SK-N-SH (cell line): ENCODE measurements around the gene FYN. TPM values are rescaled to one million over a fixed set of nuclear protein-coding genes. Genes with fewer than 3 reads are reported as not detected.

ENCODE experiments used
- CTCF ChIA-PET: fragments of 300-600, 350-600 bp; formaldehyde crosslinking; extraction: SDS; loops from one replicate; lab custom pipeline; 2021; lab: Yijun Ruan, JAX
- POLR2A ChIA-PET: fragments of 350-600 bp; sonication (Branson Sonifier 250); formaldehyde crosslinking; extraction: SDS; loops from one replicate; lab custom pipeline; 2020; ENCODE audit warnings: antibody characterized with exemption, inconsistent platforms; lab: Yijun Ruan, JAX
- DNase-seq: peaks from one replicate; pipeline ENCODE4 v3.0.0; 2012
- H2AFZ ChIP-seq: fragments of 200-600 bp; sonication (generic); 2 replicates; pipeline ENCODE4 v1.8.1; 2016; ENCODE audit warnings: antibody characterized with exemption, mild to moderate bottlenecking, low read depth
- H3F3A ChIP-seq: fragments of 200-600 bp; sonication (generic); replicated peaks from 2 replicates; pipeline ENCODE3; 2016; ENCODE audit warnings: antibody characterized with exemption, mild to moderate bottlenecking; ENCODE audit not compliant: insufficient read depth
- H3K27ac ChIP-seq, 2 experiments: fragments of 200-500 bp in 1 of 2; fragments of 200-600 bp in 1 of 2; sonication (Bioruptor generic) in 1 of 2; sonication (generic), shearing (Covaris generic) in 1 of 2; 2 replicates each; pipeline versions ENCODE4 v1.5.1 to v1.6.1; 2014 to 2016; ENCODE audit warnings: low read depth in 2 of 2, inconsistent platforms in 1 of 2, low read length in 1 of 2, mild to moderate bottlenecking in 1 of 2, mixed read lengths in 1 of 2
- H3K27me3 ChIP-seq: fragments of 200-600 bp; sonication (generic), shearing (Covaris generic); 2 replicates; pipeline ENCODE4 v1.6.1; 2016; ENCODE audit warnings: mixed run types; ENCODE audit not compliant: insufficient read depth
- H3K36me3 ChIP-seq, 2 experiments: fragments of 200-500 bp in 1 of 2; fragments of 200-600 bp in 1 of 2; sonication (Bioruptor generic) in 1 of 2; sonication (generic) in 1 of 2; replicated peaks in 1 of 2; 2 replicates each; pipeline versions ENCODE3 to v1.5.1; 2014 to 2016; ENCODE audit warnings: low read length in 1 of 2, mild to moderate bottlenecking in 1 of 2; ENCODE audit not compliant: insufficient read depth in 2 of 2, control insufficient read depth in 1 of 2
- H3K4me1 ChIP-seq, 2 experiments: fragments of 200-500 bp in 1 of 2; fragments of 200-600 bp in 1 of 2; sonication (Bioruptor generic) in 1 of 2; sonication (generic), shearing (Covaris generic) in 1 of 2; 2 replicates each; pipeline versions ENCODE4 v1.5.1 to v1.6.1; 2014 to 2016; ENCODE audit warnings: low read depth in 1 of 2, low read length in 1 of 2, mixed run types in 1 of 2; ENCODE audit not compliant: insufficient read depth in 2 of 2, control insufficient read depth in 1 of 2
- H3K4me2 ChIP-seq: fragments of 200-600 bp; sonication (generic), shearing (Covaris generic); 2 replicates; pipeline ENCODE4 v1.6.1; 2017; ENCODE audit warnings: mixed run types
- H3K4me3 ChIP-seq, 2 experiments: fragments of 200-500 bp in 1 of 2; fragments of 200-600 bp in 1 of 2; sonication (Bioruptor generic) in 1 of 2; sonication (generic), shearing (Covaris generic) in 1 of 2; 2 replicates each; pipeline versions ENCODE4 v1.5.1 to v1.8.1; 2014 to 2016; ENCODE audit warnings: low read depth in 2 of 2, inconsistent platforms in 1 of 2, low read length in 1 of 2, mild to moderate bottlenecking in 1 of 2, mixed read lengths in 1 of 2, moderate library complexity in 1 of 2
- H3K79me2 ChIP-seq: fragments of 200-600 bp; sonication (generic); 2 replicates; pipeline ENCODE4 v1.8.1; 2017; ENCODE audit warnings: mild to moderate bottlenecking; ENCODE audit not compliant: insufficient read depth
- H3K9ac ChIP-seq: fragments of 200-600 bp; sonication (generic); 2 replicates; pipeline ENCODE4 v1.6.1; 2017; ENCODE audit warnings: mixed run types
- H3K9me2 ChIP-seq: fragments of 200-600 bp; sonication (generic); 2 replicates; pipeline ENCODE4 v1.6.1; 2017; ENCODE audit warnings: mixed run types
- H3K9me3 ChIP-seq: fragments of 200-600 bp; sonication (generic); 2 replicates; pipeline ENCODE4 v1.6.1; 2017; ENCODE audit warnings: mixed run types, mild to moderate bottlenecking, moderate library complexity
- H4K20me1 ChIP-seq: fragments of 200-600 bp; sonication (generic); 2 replicates; pipeline ENCODE4 v1.6.1; 2017; ENCODE audit warnings: mild to moderate bottlenecking, mixed run types; ENCODE audit not compliant: insufficient read depth
- ELF1 ChIP-seq: IDR thresholded peaks from 2 replicates; pipeline ENCODE4 v1.4.0; 2012
- EP300 ChIP-seq, 2 experiments: IDR thresholded peaks; 2 replicates each; pipeline versions ENCODE4 v1.4.0 to v1.6.1; 2012; ENCODE audit warnings: borderline replicate concordance in 1 of 2, low read depth in 1 of 2, low read length in 1 of 2
- EZH2phosphoT487 ChIP-seq: fragments of 200-600 bp; sonication (generic); IDR thresholded peaks from 2 replicates; pipeline ENCODE4 v1.6.1; 2017; ENCODE audit warnings: low read depth, mixed run types, mild to moderate bottlenecking, antibody characterized with exemption, moderate library complexity, borderline replicate concordance
- GATA2 ChIP-seq: sonication (generic); formaldehyde crosslinking; IDR thresholded peaks from 2 replicates; pipeline ENCODE4 v1.5.0; 2020; ENCODE audit warnings: mild to moderate bottlenecking, missing genetic modification reagents
- JUND ChIP-seq: IDR thresholded peaks from 2 replicates; pipeline ENCODE4 v1.4.0; 2012
- MEF2A ChIP-seq: IDR thresholded peaks from 2 replicates; pipeline ENCODE4 v1.4.0; 2012; ENCODE audit warnings: low read depth, borderline replicate concordance
- MXI1 ChIP-seq: IDR thresholded peaks from 2 replicates; pipeline ENCODE4 v1.6.1; 2012; ENCODE audit warnings: mild to moderate bottlenecking, low read depth, low read length, improper control_type of control experiment
- NFIC ChIP-seq: IDR thresholded peaks from 2 replicates; pipeline ENCODE4 v1.4.0; 2012; ENCODE audit warnings: borderline replicate concordance
- RAD21 ChIP-seq: IDR thresholded peaks from 2 replicates; pipeline ENCODE4 v1.6.1; 2012; ENCODE audit warnings: mild to moderate bottlenecking, low read length
- RCOR1 ChIP-seq: fragments of 150-350 bp; IDR thresholded peaks from 2 replicates; pipeline ENCODE4 v1.6.1; 2017; ENCODE audit warnings: antibody characterized with exemption, low read length
- REST ChIP-seq: IDR thresholded peaks from 2 replicates; pipeline ENCODE4 v1.6.1; 2012; ENCODE audit warnings: mild to moderate bottlenecking, low read depth, low read length, moderate library complexity
- RFX5 ChIP-seq: IDR thresholded peaks from 2 replicates; pipeline ENCODE4 v1.6.1; 2012; ENCODE audit warnings: mild to moderate bottlenecking, improper control_type of control experiment, low read length
- SMC3 ChIP-seq: IDR thresholded peaks from 2 replicates; pipeline ENCODE4 v1.6.1; 2012; ENCODE audit warnings: low read depth, low read length, improper control_type of control experiment
- TEAD4 ChIP-seq: IDR thresholded peaks from 2 replicates; pipeline ENCODE4 v1.4.0; 2012; ENCODE audit warnings: mild to moderate bottlenecking, borderline replicate concordance; ENCODE audit not compliant: insufficient read depth
- WGBS: methylation state at CpG from one replicate; pipeline ENCODE4 v1.1.6; 2017; ENCODE audit warnings: low lambda C conversion rate; 5-methylcytosine and 5-hydroxymethylcytosine counted together
- polyA plus RNA-seq, 3 experiments: library from polyadenylated mRNA; depleted of rRNA; stranded (reverse); fragments of >200 nt; gene quantifications; 2 replicates each; pipeline ENCODE4 v1.2.3, GENCODE V29; 2012

The FYN gene
- polyA plus RNA-seq, 1 of the 3 experiments (the other 2 are of a cell fraction) = 31.0 TPM

- no peak overlapping the region for H3K27ac ChIP-seq
- H3K36me3 ChIP-seq = peaks cover 0 to 3% of the 10 kb centered on the region in 2 experiments
- WGBS = 94% methylated on average over 3 of the region's 3 CpGs
- H3K4me3 ChIP-seq = no peak overlapping the region
- H3K4me2 ChIP-seq = no peak overlapping the region
- DNase-seq = no peak
- no peak for TF ChIP-seq SMC3
- no peak for TF ChIP-seq JUND
- TF ChIP-seq TEAD4 = no peak
- no peak for TF ChIP-seq MEF2A
- no peak for TF ChIP-seq RCOR1
- TF ChIP-seq GATA2 (CRISPR knock-in tag) = no peak
- TF ChIP-seq RAD21 = no peak
- TF ChIP-seq ELF1 = no peak
- TF ChIP-seq EP300 (IDR thresholded peaks at IDR 0.05; ENCODE audit: borderline replicate concordance in 1 of 2, low read depth in 1 of 2, low read length in 1 of 2) = no peak
- no peak for TF ChIP-seq EZH2phosphoT487
- TF ChIP-seq MXI1 = no peak
- TF ChIP-seq RFX5 = no peak
- no peak for TF ChIP-seq REST
- no peaks in the 10 kb centered on the region for H3F3A ChIP-seq
- no peak overlapping the region for H2AFZ ChIP-seq
- no peak overlapping the region for H3K9ac ChIP-seq
- POLR2A ChIA-PET = no interaction called here
- H3K9me2 ChIP-seq = no peaks in the 10 kb centered on the region
- H3K27me3 ChIP-seq = no peaks in the 10 kb centered on the region
- no peaks in the 10 kb centered on the region; the same call in 1 of the 2 replicates for H3K79me2 ChIP-seq
- H3K4me1 ChIP-seq = peaks cover 14 to 40% of the 10 kb centered on the region in 2 experiments; a peak in 3 of 4 replicates
- no peaks in the 10 kb centered on the region for H4K20me1 ChIP-seq
- CTCF ChIA-PET = interaction anchor here (0.8 to 1.2 kb wide), 2 partner anchors 9 to 264 kb away, joined by 3 read pairs; no protein-coding TSS in a partner anchor
- no peaks in the 10 kb centered on the region for H3K9me3 ChIP-seq
Observed at GRCh38 chr6:111779031-111779430, 94.2 kb downstream of the FYN start.

GRCh38 chr6:111777357-111777756 lies 95.9 kb downstream of the FYN start:
- Histone ChIP-seq H3K27me3 (no peaks in the 10 kb centered on the region), H3K4me1 (peaks cover 14 to 31% of the 10 kb centered on the region in 2 experiments; a peak in 3 of 4 replicates), H3F3A (no peaks in the 10 kb centered on the region), H3K36me3 (peaks cover 0 to 3% of the 10 kb centered on the region in 2 experiments), H4K20me1 (no peaks in the 10 kb centered on the region), H3K79me2 (no peaks in the 10 kb centered on the region; the same call in 1 of the 2 replicates), H3K9me2 (no peaks in the 10 kb centered on the region), H3K9ac (no peak overlapping the region), H3K4me2 (no peak overlapping the region), H3K4me3 (no peak overlapping the region), H2AFZ (no peak overlapping the region), H3K27ac (no peak overlapping the region), H3K9me3 (no peaks in the 10 kb centered on the region)
- 97% methylated on average over 6 of the region's 6 CpGs for WGBS
- ChIA-PET POLR2A (no interaction called here), CTCF (interaction anchor here (1.0 to 2.6 kb wide), 4 partner anchors 11 to 83 kb away, joined by 3 to 10 read pairs (median 6); no protein-coding TSS in a partner anchor)
- TF ChIP-seq RAD21 = peak; percentile 42
- TF ChIP-seq NFIC = no peak
- DNase-seq = no peak
